Colonic mucosa (tissue), 4 donors: ENCODE results near the gene LHPP. TPM values are rescaled to one million over a fixed set of nuclear protein-coding genes. Genes with fewer than 3 reads are reported as not detected.

Experiments used
- DNase-seq: peaks from one replicate; pipeline ENCODE4 v3.0.0-alpha.2; 2020
- H3K27ac ChIP-seq: fragments of 200-600 bp; one replicate; pipeline ENCODE4 v1.8.0; 2021
- H3K27me3 ChIP-seq: fragments of 200-600 bp; one replicate; pipeline ENCODE4 v1.8.0; 2021
- H3K36me3 ChIP-seq: fragments of 200-600 bp; one replicate; pipeline ENCODE4 v1.8.0; 2021
- H3K4me1 ChIP-seq: fragments of 200-600 bp; one replicate; pipeline ENCODE4 v1.8.0; 2021; ENCODE audit warnings: mild to moderate bottlenecking
- H3K4me3 ChIP-seq: fragments of 200-600 bp; one replicate; pipeline ENCODE4 v1.8.0; 2021
- H3K9ac ChIP-seq, 2 donors: one replicate each; pipeline ENCODE4 v1.7.0; 2013; ENCODE audit warnings: control low read depth in 2 of 2, low read depth in 2 of 2, low read length in 2 of 2
- H3K9me3 ChIP-seq: fragments of 200-600 bp; one replicate; pipeline ENCODE4 v1.8.0; 2021
- CTCF ChIP-seq: fragments of 200-600 bp; IDR thresholded peaks from one replicate; pipeline ENCODE4 v1.8.0; 2022; ENCODE audit warnings: antibody characterized with exemption, mild to moderate bottlenecking
- intact Hi-C: fragments of 100-400 bp; cut with DNase I; formaldehyde crosslinking; loops from one replicate; pipeline ENCODE4 v1.14.1; 2022
- total RNA-seq, 2 donors: library from RNA; stranded (reverse); fragmentation: NEBNext Ultra II Directional in 1 of 2; extraction: Animal tissue kit (Norgen Biotek cat#: 25700) in 1 of 2; gene quantifications; one replicate each; pipeline ENCODE4 v1.2.1, GENCODE V29; 2021
- donor health status: healthy.
- donor health status: DM: no; HTN: no; CAD: no.
- donor health status: DM: no; HTN: no; CAD: no.

The LHPP gene
- total RNA-seq, 2 donors from 2014 or later, result 12.8 to 24.6 TPM

- intact Hi-C loops, result no loop called here
- no peaks in the 10 kb centered on the region for H3K4me1 ChIP-seq
- H3K36me3 ChIP-seq, result no peaks in the 10 kb centered on the region
- DNase-seq, result no peak
- no peak overlapping the region for H3K4me3 ChIP-seq
- H3K9ac ChIP-seq, result no peak overlapping the region
- TF ChIP-seq CTCF, result no peak
- H3K9me3 ChIP-seq, result no peaks in the 10 kb centered on the region
- H3K27ac ChIP-seq, result no peak overlapping the region
- H3K27me3 ChIP-seq, result no peaks in the 10 kb centered on the region
Measured at GRCh38 chr10:124573726-124574455, 112.3 kb downstream of the LHPP start.

GRCh38 chr10:124574456-124575070 lies 112.9 kb downstream of the LHPP start:
- H3K4me3 ChIP-seq, result no peak overlapping the region
- H3K4me1 ChIP-seq, result no peaks in the 10 kb centered on the region
- no peak for TF ChIP-seq CTCF
- H3K27ac ChIP-seq, result no peak overlapping the region
- no peak for DNase-seq
- H3K9me3 ChIP-seq, result no peaks in the 10 kb centered on the region
- no peak overlapping the region for H3K9ac ChIP-seq
- H3K36me3 ChIP-seq, result no peaks in the 10 kb centered on the region
- H3K27me3 ChIP-seq, result no peaks in the 10 kb centered on the region
- intact Hi-C loops, result no loop called here

GRCh38 chr10:124575107-124576035 lies 113.7 kb downstream of the LHPP start:
- Histone ChIP-seq H3K4me1 (no peaks in the 10 kb centered on the region), H3K36me3 (no peaks in the 10 kb centered on the region), H3K27me3 (no peaks in the 10 kb centered on the region), H3K9ac (no peak overlapping the region), H3K9me3 (no peaks in the 10 kb centered on the region), H3K27ac (no peak overlapping the region), H3K4me3 (no peak overlapping the region)
- intact Hi-C loops, result no loop called here
- DNase-seq, result no peak
- TF ChIP-seq CTCF, result no peak

GRCh38 chr10:124576526-124577420 lies 115.2 kb downstream of the LHPP start:
- intact Hi-C loops, result no loop called here
- no peak for DNase-seq
- no peak overlapping the region for H3K9ac ChIP-seq
- no peaks in the 10 kb centered on the region for H3K27me3 ChIP-seq
- no peaks in the 10 kb centered on the region for H3K9me3 ChIP-seq
- H3K27ac ChIP-seq, result no peak overlapping the region
- no peaks in the 10 kb centered on the region for H3K36me3 ChIP-seq
- TF ChIP-seq CTCF, result no peak
- no peaks in the 10 kb centered on the region for H3K4me1 ChIP-seq
- no peak overlapping the region for H3K4me3 ChIP-seq

GRCh38 chr10:124577651-124578050 lies 116.0 kb downstream of the LHPP start:
- H3K36me3 ChIP-seq, result no peaks in the 10 kb centered on the region
- no peak overlapping the region for H3K9ac ChIP-seq
- no peaks in the 10 kb centered on the region for H3K27me3 ChIP-seq
- H3K27ac ChIP-seq, result no peak overlapping the region
- no peaks in the 10 kb centered on the region for H3K9me3 ChIP-seq
- no peak for TF ChIP-seq CTCF
- no peak for DNase-seq
- H3K4me1 ChIP-seq, result no peaks in the 10 kb centered on the region
- intact Hi-C loops, result no loop called here
- H3K4me3 ChIP-seq, result no peak overlapping the region
